ENCODE data around the gene DNMT3A.

Gene DNMT3A

DNA sequence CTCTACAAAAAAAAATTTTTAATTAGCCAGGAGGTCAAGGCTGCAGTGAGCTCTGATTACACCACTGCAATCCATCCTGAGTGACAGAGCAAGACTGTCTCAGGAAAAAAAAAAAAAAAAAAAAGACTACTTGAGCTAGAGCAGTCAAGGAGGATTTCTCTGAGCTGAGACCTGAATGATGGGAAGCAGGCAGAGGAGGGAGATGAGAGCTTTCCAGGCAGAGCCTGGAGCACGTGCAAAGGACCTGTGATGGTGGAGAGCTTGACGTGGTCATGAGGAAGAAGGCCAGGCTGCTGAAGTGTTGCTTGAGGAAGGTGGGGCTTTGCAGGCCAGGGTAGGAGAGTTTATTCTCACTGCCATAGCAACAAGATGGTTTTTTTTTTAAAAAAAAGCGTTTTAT, 121.4 kb downstream of the DNMT3A start:
- Histone ChIP-seq H3K79me1 (replicated peaks; ENCODE audit: low read length, poor library complexity, severe bottlenecking) (no peaks in the 10 kb centered on the region), H2BK5ac (ENCODE audit: low read depth, low read length, poor library complexity, severe bottlenecking) (no peak overlapping the region), H2AK5ac (ENCODE audit: low read length, severe bottlenecking) (no peak overlapping the region), H3K9ac (ENCODE audit: low read length) (no peak overlapping the region), H2AFZ (ENCODE audit: low read depth, low read length) (no peak overlapping the region), H3K36me3 (ENCODE audit: control insufficient read depth in 1 of 2, insufficient read depth in 2 of 2, low read depth in 1 of 2, low read length in 2 of 2) (no peaks in the 10 kb centered on the region), H2BK15ac (ENCODE audit: low read depth, poor library complexity, severe bottlenecking) (no peak overlapping the region), H3K23ac (ENCODE audit: low read length in 2 of 2) (no peak overlapping the region), H3K14ac (ENCODE audit: low read length in 2 of 2) (no peak overlapping the region), H3K4me3 (ENCODE audit: insufficient read depth in 1 of 2, low read depth in 1 of 2, low read length in 2 of 2) (no peak overlapping the region), H2BK12ac (ENCODE audit: low read length in 2 of 2) (no peak overlapping the region), H3K4me2 (ENCODE audit: low read length, poor library complexity, severe bottlenecking) (no peak overlapping the region), H3K4me1 (ENCODE audit: control insufficient read depth, insufficient read depth, low read depth, low read length) (peaks cover 6% of the 10 kb centered on the region), H3K27me3 (ENCODE audit: control insufficient read depth in 1 of 2, insufficient read depth in 1 of 2, low read length in 2 of 2) (no peaks in the 10 kb centered on the region), H3K9me3 (ENCODE audit: control insufficient read depth, low read length) (no peaks in the 10 kb centered on the region), H4K8ac (ENCODE audit: low read length) (no peak overlapping the region), H3K4ac (ENCODE audit: low read depth in 1 of 2, low read length in 2 of 2) (no peak overlapping the region), H3K27ac (ENCODE audit: low read length, poor library complexity, severe bottlenecking) (no peak overlapping the region), H3K18ac (ENCODE audit: low read depth in 1 of 2, low read length in 2 of 2) (no peak overlapping the region), H2BK120ac (ENCODE audit: low read depth, low read length) (no peak overlapping the region), H4K91ac (ENCODE audit: low read length) (no peak overlapping the region)
- no peak for DNase-seq
- 90% methylated on average over 3 of the region's 3 CpGs for WGBS

DNA sequence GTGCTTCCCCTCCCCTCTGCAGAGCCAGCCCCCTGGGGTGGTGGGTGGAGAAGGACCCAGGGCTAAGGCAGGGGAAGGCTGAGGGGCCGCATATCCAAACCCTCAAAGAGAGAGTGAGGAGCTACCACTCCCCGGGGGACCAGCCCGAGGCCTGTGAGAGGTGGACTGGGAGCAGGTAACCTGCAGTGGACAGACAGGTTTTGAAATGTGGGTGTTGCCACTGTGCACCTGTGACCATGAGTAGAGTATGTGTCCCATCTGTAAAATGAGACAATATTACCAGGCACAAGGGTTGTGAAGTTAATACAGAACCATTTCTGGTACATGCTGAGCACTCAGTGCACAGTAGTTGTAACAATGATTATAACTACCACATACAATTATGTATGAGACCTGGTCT, 122.1 kb downstream of the DNMT3A start:
- 89% methylated on average over 3 of the region's 3 CpGs for WGBS
- H3K27ac ChIP-seq (ENCODE audit: low read length, poor library complexity, severe bottlenecking): no peak overlapping the region
- no peak for DNase-seq
- no peak overlapping the region for H4K91ac ChIP-seq (ENCODE audit: low read length)
- H3K4me1 ChIP-seq (ENCODE audit: control insufficient read depth, insufficient read depth, low read depth, low read length): peaks cover 6% of the 10 kb centered on the region
- H3K27me3 ChIP-seq (ENCODE audit: control insufficient read depth in 1 of 2, insufficient read depth in 1 of 2, low read length in 2 of 2): no peaks in the 10 kb centered on the region
- no peak overlapping the region for H4K8ac ChIP-seq (ENCODE audit: low read length)
- no peak overlapping the region for H3K14ac ChIP-seq (ENCODE audit: low read length in 2 of 2)
- H2BK12ac ChIP-seq (ENCODE audit: low read length in 2 of 2): no peak overlapping the region
- no peak overlapping the region for H3K4ac ChIP-seq (ENCODE audit: low read depth in 1 of 2, low read length in 2 of 2)
- H3K4me3 ChIP-seq (ENCODE audit: insufficient read depth in 1 of 2, low read depth in 1 of 2, low read length in 2 of 2): no peak overlapping the region
- no peak overlapping the region for H2BK15ac ChIP-seq (ENCODE audit: low read depth, poor library complexity, severe bottlenecking)
- no peak overlapping the region for H2BK120ac ChIP-seq (ENCODE audit: low read depth, low read length)
- no peaks in the 10 kb centered on the region for H3K36me3 ChIP-seq (ENCODE audit: control insufficient read depth in 1 of 2, insufficient read depth in 2 of 2, low read depth in 1 of 2, low read length in 2 of 2)
- no peak overlapping the region for H3K9ac ChIP-seq (ENCODE audit: low read length)
- H3K9me3 ChIP-seq (ENCODE audit: control insufficient read depth, low read length): no peaks in the 10 kb centered on the region
- H3K4me2 ChIP-seq (ENCODE audit: low read length, poor library complexity, severe bottlenecking): no peak overlapping the region
- no peak overlapping the region for H2AFZ ChIP-seq (ENCODE audit: low read depth, low read length)
- no peaks in the 10 kb centered on the region for H3K79me1 ChIP-seq (replicated peaks; ENCODE audit: low read length, poor library complexity, severe bottlenecking)
- no peak overlapping the region for H3K23ac ChIP-seq (ENCODE audit: low read length in 2 of 2)
- H2BK5ac ChIP-seq (ENCODE audit: low read depth, low read length, poor library complexity, severe bottlenecking): no peak overlapping the region
- H2AK5ac ChIP-seq (ENCODE audit: low read length, severe bottlenecking): no peak overlapping the region
- no peak overlapping the region for H3K18ac ChIP-seq (ENCODE audit: low read depth in 1 of 2, low read length in 2 of 2)

DNA sequence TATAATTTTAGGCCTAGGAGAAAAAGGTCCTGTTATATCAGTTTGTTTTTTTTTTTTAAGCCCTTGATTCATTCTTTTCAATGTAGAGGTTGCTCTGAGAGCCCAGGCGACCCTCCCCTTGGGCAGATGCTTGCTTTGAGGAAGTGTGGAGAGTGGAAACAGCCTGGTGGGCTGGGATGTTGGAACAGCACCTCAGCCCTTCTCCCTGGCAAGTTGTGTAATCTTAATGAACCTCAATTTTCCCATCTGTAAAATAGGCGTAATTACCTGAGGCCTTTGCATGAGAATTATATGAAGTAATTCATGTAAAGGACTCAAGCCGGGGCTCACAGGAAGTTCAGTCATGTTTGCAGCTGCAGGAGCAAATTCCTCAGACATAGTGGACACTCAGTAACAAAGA, 123.6 kb downstream of the DNMT3A start:
- no peak overlapping the region for H4K91ac ChIP-seq (ENCODE audit: low read length)
- H2BK12ac ChIP-seq (ENCODE audit: low read length in 2 of 2): no peak overlapping the region
- H3K18ac ChIP-seq (ENCODE audit: low read depth in 1 of 2, low read length in 2 of 2): no peak overlapping the region
- H3K27ac ChIP-seq (ENCODE audit: low read length, poor library complexity, severe bottlenecking): no peak overlapping the region
- no peak overlapping the region for H2AFZ ChIP-seq (ENCODE audit: low read depth, low read length)
- H4K8ac ChIP-seq (ENCODE audit: low read length): no peak overlapping the region
- no peaks in the 10 kb centered on the region for H3K27me3 ChIP-seq (ENCODE audit: control insufficient read depth in 1 of 2, insufficient read depth in 1 of 2, low read length in 2 of 2)
- H3K79me1 ChIP-seq (replicated peaks; ENCODE audit: low read length, poor library complexity, severe bottlenecking): no peaks in the 10 kb centered on the region
- no peak overlapping the region for H3K23ac ChIP-seq (ENCODE audit: low read length in 2 of 2)
- peaks cover 6% of the 10 kb centered on the region for H3K4me1 ChIP-seq (ENCODE audit: control insufficient read depth, insufficient read depth, low read depth, low read length)
- H3K14ac ChIP-seq (ENCODE audit: low read length in 2 of 2): no peak overlapping the region
- no peak overlapping the region for H2BK5ac ChIP-seq (ENCODE audit: low read depth, low read length, poor library complexity, severe bottlenecking)
- H2AK5ac ChIP-seq (ENCODE audit: low read length, severe bottlenecking): no peak overlapping the region
- H3K9ac ChIP-seq (ENCODE audit: low read length): no peak overlapping the region
- no peak for DNase-seq
- no peak overlapping the region for H3K4me2 ChIP-seq (ENCODE audit: low read length, poor library complexity, severe bottlenecking)
- no peak overlapping the region for H2BK15ac ChIP-seq (ENCODE audit: low read depth, poor library complexity, severe bottlenecking)
- H3K4me3 ChIP-seq (ENCODE audit: insufficient read depth in 1 of 2, low read depth in 1 of 2, low read length in 2 of 2): no peak overlapping the region
- no peak overlapping the region for H2BK120ac ChIP-seq (ENCODE audit: low read depth, low read length)
- no peaks in the 10 kb centered on the region for H3K36me3 ChIP-seq (ENCODE audit: control insufficient read depth in 1 of 2, insufficient read depth in 2 of 2, low read depth in 1 of 2, low read length in 2 of 2)
- 93% methylated on average over 3 of the region's 3 CpGs for WGBS
- H3K9me3 ChIP-seq (ENCODE audit: control insufficient read depth, low read length): no peaks in the 10 kb centered on the region
- no peak overlapping the region for H3K4ac ChIP-seq (ENCODE audit: low read depth in 1 of 2, low read length in 2 of 2)

DNA sequence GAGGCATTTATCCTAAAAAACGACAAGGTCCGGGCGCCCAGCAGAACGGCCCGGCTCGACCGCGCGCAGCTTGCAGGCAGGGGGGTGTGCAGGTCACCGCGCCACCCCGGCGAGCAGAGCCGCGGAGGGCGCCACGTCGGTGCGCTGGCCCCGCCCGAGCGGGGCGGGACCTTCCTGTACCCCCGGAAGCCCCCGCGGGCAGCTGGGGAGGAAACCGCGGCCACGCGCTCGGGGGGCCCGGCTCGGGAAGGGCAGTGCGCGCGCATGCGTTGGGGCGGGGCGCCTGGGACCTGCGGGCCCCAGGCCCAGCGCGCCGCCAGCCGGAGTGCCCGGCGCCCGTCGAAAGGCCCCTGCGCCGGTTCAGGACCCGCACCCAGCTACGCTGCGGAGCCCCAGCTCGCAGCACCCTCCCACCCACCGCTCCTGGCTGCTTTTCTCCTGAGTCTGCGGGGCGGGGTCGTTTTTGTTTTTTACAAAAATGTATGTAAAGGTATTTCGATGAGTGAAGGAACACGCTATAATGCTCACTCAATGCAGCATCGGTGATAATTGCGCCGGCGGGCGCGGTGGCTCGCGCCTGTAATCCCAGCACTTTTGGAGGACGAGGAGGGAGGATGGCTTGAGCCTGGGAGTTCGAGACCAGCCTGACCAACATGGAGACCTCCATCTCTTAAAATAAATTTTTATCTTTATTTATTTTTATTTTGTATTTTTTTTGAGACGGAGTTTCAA, 125.6 kb downstream of the DNMT3A start:
- Histone ChIP-seq H3K23ac (ENCODE audit: low read length in 2 of 2) (no peak overlapping the region), H3K36me3 (ENCODE audit: control insufficient read depth in 1 of 2, insufficient read depth in 2 of 2, low read depth in 1 of 2, low read length in 2 of 2) (no peaks in the 10 kb centered on the region), H2BK12ac (ENCODE audit: low read length in 2 of 2) (no peak overlapping the region), H3K14ac (ENCODE audit: low read length in 2 of 2) (no peak overlapping the region), H3K18ac (ENCODE audit: low read depth in 1 of 2, low read length in 2 of 2) (peak overlapping the region; percentile 45 to 85), H2BK5ac (ENCODE audit: low read depth, low read length, poor library complexity, severe bottlenecking) (no peak overlapping the region), H3K9me3 (ENCODE audit: control insufficient read depth, low read length) (no peaks in the 10 kb centered on the region), H3K27me3 (ENCODE audit: control insufficient read depth in 1 of 2, insufficient read depth in 1 of 2, low read length in 2 of 2) (no peaks in the 10 kb centered on the region), H3K4me2 (ENCODE audit: low read length, poor library complexity, severe bottlenecking) (peak overlapping the region; percentile 87), H2AFZ (ENCODE audit: low read depth, low read length) (peak overlapping the region; percentile 74), H4K8ac (ENCODE audit: low read length) (peak overlapping the region; percentile 92), H3K4me3 (ENCODE audit: insufficient read depth in 1 of 2, low read depth in 1 of 2, low read length in 2 of 2) (peak overlapping the region; percentile 64 to 79), H3K4ac (ENCODE audit: low read depth in 1 of 2, low read length in 2 of 2) (peak overlapping the region; percentile 63 to 81), H2BK15ac (ENCODE audit: low read depth, poor library complexity, severe bottlenecking) (no peak overlapping the region), H4K91ac (ENCODE audit: low read length) (peak overlapping the region; percentile 83), H3K27ac (ENCODE audit: low read length, poor library complexity, severe bottlenecking) (peak overlapping the region; percentile 26), H2AK5ac (ENCODE audit: low read length, severe bottlenecking) (no peak overlapping the region), H2BK120ac (ENCODE audit: low read depth, low read length) (peak overlapping the region; percentile 49), H3K79me1 (replicated peaks; ENCODE audit: low read length, poor library complexity, severe bottlenecking) (no peaks in the 10 kb centered on the region), H3K9ac (ENCODE audit: low read length) (peak overlapping the region; percentile 88), H3K4me1 (ENCODE audit: control insufficient read depth, insufficient read depth, low read depth, low read length) (peaks cover 6% of the 10 kb centered on the region)
- DNase-seq: peak; percentile 61
- WGBS: 4% methylated on average over 43 of the region's 71 CpGs
